ENCODE measurements around the gene KRTAP4-6. TPM values are rescaled to one million over a fixed set of nuclear protein-coding genes. Genes with fewer than 3 reads are reported as not detected.
"Not testable (repeated sequence)": the region's sequence is repeated elsewhere in the genome, so short reads cannot be mapped to it uniquely, and the experiment has no call there.

The KRTAP4-6 gene
- total RNA-seq, result not detected
- long read RNA-seq, result 0 reads

GRCh38 chr17:41140360-41141131 is at the start of gene KRTAP4-6:
KRTAP4-6 (minus strand) TSS chr17:41140544; CDS start chr17:41140487, 57 bp downstream.
- intact Hi-C loops (cut with DNase I), result no loop called here
- ATAC-seq (ENCODE audit: poor library complexity), result no peak
- DNase-seq, result no peak

GRCh38 chr17:41189837-41190318 is 49.5 kb upstream of the KRTAP4-6 start, which contains the start of gene KRTAP9-1:
KRTAP9-1 (plus strand) TSS chr17:41189887; CDS start chr17:41189887, 0 bp downstream.
- ATAC-seq (ENCODE audit: poor library complexity); intact Hi-C loops (cut with DNase I); DNase-seq: not testable (repeated sequence)

- intact Hi-C loops (cut with DNase I), result no loop called here
- ATAC-seq (ENCODE audit: poor library complexity), result no peak
- no peak for DNase-seq
Measured at GRCh38 chr17:41186872-41187271, 46.5 kb upstream of the KRTAP4-6 start.

DNA sequence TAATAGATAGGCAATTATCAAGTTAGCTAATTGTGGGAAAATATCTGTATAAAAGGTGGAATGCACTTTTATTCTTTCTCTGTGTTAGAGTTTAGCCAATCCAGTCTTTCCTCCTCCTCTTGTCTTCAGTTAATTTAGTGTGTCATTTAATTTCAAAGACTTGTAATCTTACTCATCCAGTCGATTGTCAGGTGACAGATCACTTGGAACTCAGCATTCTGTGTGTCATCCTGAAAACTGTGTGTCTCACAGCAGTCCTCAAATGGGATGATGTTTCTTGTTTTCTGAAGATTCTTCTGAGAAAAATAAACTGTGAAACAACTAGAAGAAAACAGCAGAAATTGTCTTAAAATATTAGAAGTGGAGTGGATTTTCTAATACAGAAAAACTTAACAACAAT is 44.7 kb upstream of the KRTAP4-6 start:
- ATAC-seq (ENCODE audit: poor library complexity), result no peak
- no peak for DNase-seq
- intact Hi-C loops (cut with DNase I), result no loop called here

DNA sequence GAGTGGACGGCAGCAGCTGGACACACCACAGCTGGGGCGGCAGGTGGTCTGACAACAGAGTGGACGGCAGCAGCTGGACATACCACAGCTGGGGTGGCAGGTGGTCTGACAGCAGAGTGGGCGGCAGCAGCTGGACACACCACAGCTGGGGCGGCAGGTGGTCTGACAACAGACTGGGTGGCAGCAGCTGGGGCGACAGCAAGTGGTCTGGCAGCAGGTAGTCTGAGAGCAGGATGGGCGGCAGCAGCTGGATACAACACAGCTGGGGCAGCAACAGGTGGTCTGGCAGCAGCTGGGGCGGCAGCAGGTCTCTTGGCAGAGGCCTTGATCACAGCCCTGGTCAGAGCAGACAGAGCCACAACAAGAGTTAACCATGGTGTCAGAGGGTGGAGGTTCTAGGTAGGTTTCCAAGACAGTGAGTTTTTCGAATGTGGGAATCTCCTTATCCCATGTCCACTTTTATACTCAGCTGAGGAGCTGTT is 44.2 kb upstream of the KRTAP4-6 start, which contains the start of gene KRTAP4-1:
Gene KRTAP4-1, minus strand, starts transcription at position 432 of the 482 bp plus-strand sequence. Its CDS starts 57 bp downstream, at position 375.
- DNase-seq, result no peak
- intact Hi-C loops (cut with DNase I), result no loop called here
- ATAC-seq (ENCODE audit: poor library complexity), result no peak

- intact Hi-C loops (cut with DNase I), result no loop called here
- no peak for ATAC-seq (ENCODE audit: poor library complexity)
- no peak for DNase-seq
Measured at GRCh38 chr17:41178843-41179616, 38.7 kb upstream of the KRTAP4-6 start.

GRCh38 chr17:41178341-41178740 is 38.0 kb upstream of the KRTAP4-6 start:
- DNase-seq, result no peak
- intact Hi-C loops (cut with DNase I), result no loop called here
- no peak for ATAC-seq (ENCODE audit: poor library complexity)

- no peak for ATAC-seq (ENCODE audit: poor library complexity)
- intact Hi-C loops (cut with DNase I), result no loop called here
- no peak for DNase-seq
Measured at GRCh38 chr17:41177727-41178271, 37.5 kb upstream of the KRTAP4-6 start, which contains the start of gene KRTAP4-2. KRTAP4-2 (minus strand) TSS chr17:41178221; CDS start chr17:41178164, 57 bp downstream.

DNA sequence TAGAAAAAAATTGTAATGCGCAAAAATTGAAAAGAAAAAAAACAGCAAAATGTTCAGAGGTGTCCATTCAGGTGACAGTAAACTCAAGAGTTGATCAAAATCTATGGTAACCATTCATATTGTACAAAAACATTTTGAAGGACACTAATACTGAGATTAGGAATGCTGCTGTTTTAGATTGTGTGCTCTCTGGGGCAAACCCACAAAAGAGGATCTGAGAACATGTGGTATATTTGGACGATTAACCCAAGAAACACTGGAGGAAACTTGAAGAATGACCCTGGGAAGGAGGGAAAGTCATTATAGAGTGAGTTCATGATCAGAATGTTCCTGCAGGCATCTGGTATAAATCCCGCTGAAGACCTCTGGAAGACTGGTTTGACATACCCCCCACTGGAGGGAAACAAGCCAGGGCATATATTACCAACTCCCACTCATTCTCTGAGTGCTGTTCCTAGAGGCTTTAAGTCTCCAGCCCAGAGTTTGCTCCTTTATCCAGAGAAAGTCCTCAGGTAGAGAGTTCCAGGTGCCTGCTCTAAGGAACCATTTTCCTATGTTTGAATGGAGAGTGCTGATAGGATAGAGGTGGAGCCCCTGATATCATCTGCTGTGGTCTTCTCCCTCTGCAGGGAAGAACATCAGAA is 36.5 kb upstream of the KRTAP4-6 start:
- DNase-seq (no peak), ATAC-seq (ENCODE audit: poor library complexity) (no peak)
- intact Hi-C loops (cut with DNase I), result no loop called here

DNA sequence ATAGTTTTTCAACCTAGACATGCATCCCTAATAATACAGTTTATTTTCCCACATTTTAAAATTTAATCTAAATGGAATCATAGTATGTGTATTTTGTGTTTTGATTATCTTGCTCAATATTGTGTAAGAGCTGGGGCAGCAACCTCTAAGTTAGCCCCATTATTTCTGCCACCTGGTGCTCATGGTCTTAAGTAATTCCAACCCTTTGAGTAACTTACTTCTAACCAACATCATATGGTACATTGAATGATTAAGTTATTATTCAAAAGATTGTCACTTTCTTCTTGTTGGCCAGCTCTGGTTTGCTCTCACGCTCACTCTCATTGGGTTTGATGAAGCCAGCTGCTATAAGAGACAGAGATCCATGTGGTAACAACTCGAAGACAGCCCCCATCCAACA is 31.5 kb upstream of the KRTAP4-6 start:
- intact Hi-C loops (cut with DNase I), result no loop called here

GRCh38 chr17:41168121-41168520 is 27.8 kb upstream of the KRTAP4-6 start, which contains the start of gene KRTAP4-3:
KRTAP4-3 (minus strand) TSS chr17:41168221; CDS start chr17:41168172, 49 bp downstream.
- no peak for DNase-seq
- ATAC-seq (ENCODE audit: poor library complexity), result no peak
- intact Hi-C loops (cut with DNase I), result no loop called here

More for the DNA sequence above, 31.5 kb upstream of the KRTAP4-6 start:
- no peak for DNase-seq
- no peak for ATAC-seq (ENCODE audit: poor library complexity)

DNA sequence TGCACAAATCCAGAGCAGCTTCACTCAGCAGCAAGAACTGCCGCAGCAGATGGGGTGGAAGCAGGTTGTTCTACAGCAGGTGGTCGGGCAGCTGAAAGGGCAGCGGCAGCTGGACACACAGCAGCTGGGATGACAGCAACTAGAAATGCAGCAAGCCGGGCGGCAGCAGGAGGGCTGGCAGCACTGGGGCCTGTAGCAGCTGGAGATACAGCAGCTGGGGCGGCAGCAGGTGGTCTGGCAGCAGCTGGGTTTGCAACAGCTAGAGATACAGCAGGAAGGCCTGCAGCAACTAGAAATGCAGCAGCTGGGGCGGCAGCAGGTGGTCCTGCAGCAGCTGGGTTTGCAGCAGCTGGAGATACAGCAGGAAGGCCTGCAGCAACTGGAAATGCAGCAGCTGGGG is 27.2 kb upstream of the KRTAP4-6 start:
- ATAC-seq (ENCODE audit: poor library complexity), result no peak
- intact Hi-C loops (cut with DNase I), result no loop called here
- no peak for DNase-seq

DNA sequence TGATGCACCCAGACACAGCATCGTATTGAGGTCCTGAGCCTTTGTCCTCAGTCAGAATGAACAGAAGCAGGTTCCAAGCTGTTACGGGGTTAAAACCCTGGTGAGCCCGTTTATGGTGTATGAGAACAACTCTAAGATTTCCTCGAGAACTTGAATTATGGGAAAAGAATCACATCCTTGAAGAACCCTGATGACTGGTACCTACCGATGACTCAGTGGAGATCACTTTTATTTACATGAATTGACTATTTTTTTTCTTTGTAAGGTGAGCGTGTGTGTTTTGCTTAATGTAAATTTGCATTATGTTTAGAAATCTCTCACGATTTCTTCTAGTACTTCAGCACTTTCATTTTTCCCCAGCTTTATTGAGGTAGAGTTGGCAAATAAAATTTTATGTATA is 23.5 kb upstream of the KRTAP4-6 start:
- DNase-seq, result no peak
- ATAC-seq (ENCODE audit: poor library complexity), result no peak
- intact Hi-C loops (cut with DNase I), result no loop called here

DNA sequence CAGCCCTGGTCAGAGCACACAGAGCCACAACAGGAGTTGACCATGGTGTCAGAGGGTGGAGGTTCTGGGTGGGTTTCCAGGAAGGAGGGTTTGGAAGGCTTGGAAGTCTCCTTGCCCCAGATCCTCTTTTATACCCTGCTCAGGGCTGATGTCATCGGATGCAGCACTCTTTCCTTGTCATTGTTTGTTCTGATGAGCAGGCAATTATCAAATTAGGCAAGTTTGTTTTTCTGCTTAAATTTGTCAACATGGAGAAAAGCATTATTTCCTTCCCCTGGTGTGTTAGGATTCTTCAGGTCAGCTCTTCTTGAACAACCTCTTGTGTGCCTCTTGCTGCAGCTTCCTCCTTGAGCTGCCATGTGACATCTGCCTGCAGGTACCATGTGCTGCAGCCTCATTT is 20.3 kb upstream of the KRTAP4-6 start, which contains the start of gene KRTAP4-4:
Gene KRTAP4-4, minus strand, starts transcription at position 101 of the 400 bp plus-strand sequence. Its CDS starts 57 bp downstream, at position 44.
- ATAC-seq (ENCODE audit: poor library complexity) (no peak), DNase-seq (no peak)
- intact Hi-C loops (cut with DNase I), result no loop called here

DNA sequence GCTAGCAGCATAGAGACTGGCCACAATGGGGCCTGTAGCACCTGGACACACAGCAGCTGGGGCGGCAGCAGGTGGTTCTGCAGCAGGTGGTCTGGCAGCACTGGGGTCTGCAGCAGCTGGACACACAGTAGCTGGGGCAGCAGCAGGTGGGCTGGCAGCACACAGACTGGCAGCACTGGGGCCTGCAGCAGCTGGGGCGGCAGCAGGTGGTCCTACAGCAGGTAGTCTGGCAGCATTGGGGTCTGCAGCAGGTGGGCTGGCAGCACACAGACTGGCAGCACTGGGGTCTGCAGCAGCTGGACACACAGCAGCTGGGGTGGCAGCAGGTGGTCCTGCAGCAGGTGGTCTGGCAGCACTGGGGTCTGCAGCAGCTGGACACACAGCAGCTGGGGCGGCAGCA is 19.8 kb upstream of the KRTAP4-6 start:
- intact Hi-C loops (cut with DNase I); DNase-seq; ATAC-seq (ENCODE audit: poor library complexity): not testable (repeated sequence)

GRCh38 chr17:41153856-41154255 is 13.5 kb upstream of the KRTAP4-6 start:
- DNase-seq (no peak), ATAC-seq (ENCODE audit: poor library complexity) (no peak)
- intact Hi-C loops (cut with DNase I), result no loop called here

DNA sequence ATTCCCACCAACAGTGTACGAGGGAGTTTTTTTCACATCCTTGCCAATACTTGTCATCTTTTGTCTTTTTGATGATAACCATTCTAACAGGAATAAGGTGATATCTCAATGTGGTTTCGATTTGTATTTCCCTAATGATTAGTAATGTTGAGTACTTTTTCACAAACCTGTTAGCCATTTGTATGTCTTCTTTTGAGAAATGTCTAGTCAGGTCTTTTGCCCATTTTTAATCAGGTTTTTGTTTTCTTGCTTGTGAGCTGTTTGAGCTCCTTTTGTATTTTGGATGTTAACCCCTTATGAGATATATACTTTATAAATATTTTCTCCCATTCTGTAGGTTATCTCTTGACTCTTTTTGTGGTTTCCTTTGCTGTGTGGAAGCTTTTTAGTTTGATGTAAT is 11.2 kb upstream of the KRTAP4-6 start:
- ATAC-seq (ENCODE audit: poor library complexity) (no peak), DNase-seq (no peak)
- intact Hi-C loops (cut with DNase I), result no loop called here

DNA sequence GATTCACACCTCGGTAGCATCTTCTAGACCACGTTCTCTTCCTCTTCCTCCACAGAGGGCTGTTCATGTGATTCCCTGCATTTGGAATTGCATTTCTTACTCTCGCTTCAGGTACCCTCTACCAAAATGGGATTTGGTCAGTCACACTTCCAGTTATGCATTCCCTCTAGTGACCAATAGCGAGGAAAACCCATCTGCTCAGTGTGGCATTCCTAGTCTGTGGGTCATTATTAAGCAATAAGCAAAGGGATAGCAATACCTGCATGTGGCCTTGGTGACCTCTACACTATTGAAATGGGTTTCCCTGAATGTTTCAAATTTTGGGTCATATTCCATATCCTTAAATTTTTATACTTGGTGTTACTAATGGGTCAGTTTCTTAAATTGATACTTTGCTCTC is 9.7 kb upstream of the KRTAP4-6 start:
- ATAC-seq (ENCODE audit: poor library complexity), result no peak
- DNase-seq, result no peak
- intact Hi-C loops (cut with DNase I), result no loop called here

Measured in Right ventricle myocardium superior (tissue), 1 donor.